OCI-LY7 (cell line): ENCODE results near the gene DBNDD1.

Experiments used
- EZH2phosphoT487 ChIP-seq: fragments of 200-600 bp; sonication (generic); IDR thresholded peaks from 2 replicates; pipeline ENCODE4 v1.6.1; 2018; ENCODE audit warnings: low read depth, borderline replicate concordance, mild to moderate bottlenecking, mixed run types, antibody characterized with exemption, low read length, moderate library complexity, mixed read lengths
- TF ChIP-seq, protein P1 (sequence below): fragments of 200-600 bp; sonication (generic); conservative IDR thresholded peaks from 2 replicates; pipeline ENCODE4 v1.5.1; 2014; ENCODE audit warnings: mild to moderate bottlenecking, antibody characterized with exemption, low read length, moderate library complexity, mixed read lengths

DNA sequence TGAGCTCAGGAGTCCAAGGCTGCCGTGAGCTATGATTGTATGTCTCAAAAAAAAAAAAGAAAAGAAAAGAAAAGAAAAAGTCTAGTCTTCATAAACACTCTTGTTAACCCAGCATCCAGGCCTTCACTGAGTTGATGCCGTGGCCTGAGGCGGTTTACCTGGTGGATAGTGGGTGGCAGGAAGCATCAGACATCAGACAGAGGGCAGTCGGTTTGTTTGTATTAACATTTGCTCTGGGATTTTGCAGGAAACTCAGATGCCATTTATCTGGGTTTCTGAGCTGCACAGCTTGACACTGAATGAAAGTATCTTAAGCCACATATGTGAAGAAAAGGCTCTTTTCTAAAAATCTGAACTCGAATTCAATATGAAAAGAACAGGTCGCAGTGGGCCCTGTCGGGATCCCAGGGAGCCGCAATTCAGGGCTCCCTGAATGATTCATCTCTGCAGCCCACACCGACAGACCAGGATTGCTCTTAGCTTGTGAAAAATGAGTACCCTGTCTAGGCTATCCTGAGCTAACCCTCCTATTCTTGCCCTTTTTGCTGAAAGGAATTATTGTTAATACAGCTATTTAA lies 1.1 kb upstream of the DBNDD1 start:
- TF ChIP-seq, protein P1, sequence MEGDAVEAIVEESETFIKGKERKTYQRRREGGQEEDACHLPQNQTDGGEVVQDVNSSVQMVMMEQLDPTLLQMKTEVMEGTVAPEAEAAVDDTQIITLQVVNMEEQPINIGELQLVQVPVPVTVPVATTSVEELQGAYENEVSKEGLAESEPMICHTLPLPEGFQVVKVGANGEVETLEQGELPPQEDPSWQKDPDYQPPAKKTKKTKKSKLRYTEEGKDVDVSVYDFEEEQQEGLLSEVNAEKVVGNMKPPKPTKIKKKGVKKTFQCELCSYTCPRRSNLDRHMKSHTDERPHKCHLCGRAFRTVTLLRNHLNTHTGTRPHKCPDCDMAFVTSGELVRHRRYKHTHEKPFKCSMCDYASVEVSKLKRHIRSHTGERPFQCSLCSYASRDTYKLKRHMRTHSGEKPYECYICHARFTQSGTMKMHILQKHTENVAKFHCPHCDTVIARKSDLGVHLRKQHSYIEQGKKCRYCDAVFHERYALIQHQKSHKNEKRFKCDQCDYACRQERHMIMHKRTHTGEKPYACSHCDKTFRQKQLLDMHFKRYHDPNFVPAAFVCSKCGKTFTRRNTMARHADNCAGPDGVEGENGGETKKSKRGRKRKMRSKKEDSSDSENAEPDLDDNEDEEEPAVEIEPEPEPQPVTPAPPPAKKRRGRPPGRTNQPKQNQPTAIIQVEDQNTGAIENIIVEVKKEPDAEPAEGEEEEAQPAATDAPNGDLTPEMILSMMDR = no peak
- TF ChIP-seq EZH2phosphoT487 = no peak
